ENCODE data around the gene CLHC1.

- no peak for TF ChIP-seq CTCF (IDR thresholded peaks at IDR 0.05; ENCODE audit: insufficient read depth, low read length)
- no peak for TF ChIP-seq REST (IDR thresholded peaks at IDR 0.05; ENCODE audit: insufficient replicate concordance, low read depth)
- TF ChIP-seq SPI1 (IDR thresholded peaks at IDR 0.05; ENCODE audit: borderline replicate concordance, low read depth): no peak
- TF ChIP-seq POLR2AphosphoS5 (IDR thresholded peaks at IDR 0.05; ENCODE audit: low read depth): no peak
- no peak for TF ChIP-seq GABPA (IDR thresholded peaks at IDR 0.05; ENCODE audit: low read depth)
Measured at GRCh38 chr2:55150834-55151233, 81.3 kb downstream of the CLHC1 start.

Data from HL-60 (cell line).